ENCODE measurements around the gene PIK3C2A.
A peak's percentile ranks its signal among the peaks of the same experiment; 100 is the strongest.
"Not testable (repeated sequence)": the region's sequence is repeated elsewhere in the genome, so short reads cannot be mapped to it uniquely, and the experiment has no call there.

Gene PIK3C2A, protein sequence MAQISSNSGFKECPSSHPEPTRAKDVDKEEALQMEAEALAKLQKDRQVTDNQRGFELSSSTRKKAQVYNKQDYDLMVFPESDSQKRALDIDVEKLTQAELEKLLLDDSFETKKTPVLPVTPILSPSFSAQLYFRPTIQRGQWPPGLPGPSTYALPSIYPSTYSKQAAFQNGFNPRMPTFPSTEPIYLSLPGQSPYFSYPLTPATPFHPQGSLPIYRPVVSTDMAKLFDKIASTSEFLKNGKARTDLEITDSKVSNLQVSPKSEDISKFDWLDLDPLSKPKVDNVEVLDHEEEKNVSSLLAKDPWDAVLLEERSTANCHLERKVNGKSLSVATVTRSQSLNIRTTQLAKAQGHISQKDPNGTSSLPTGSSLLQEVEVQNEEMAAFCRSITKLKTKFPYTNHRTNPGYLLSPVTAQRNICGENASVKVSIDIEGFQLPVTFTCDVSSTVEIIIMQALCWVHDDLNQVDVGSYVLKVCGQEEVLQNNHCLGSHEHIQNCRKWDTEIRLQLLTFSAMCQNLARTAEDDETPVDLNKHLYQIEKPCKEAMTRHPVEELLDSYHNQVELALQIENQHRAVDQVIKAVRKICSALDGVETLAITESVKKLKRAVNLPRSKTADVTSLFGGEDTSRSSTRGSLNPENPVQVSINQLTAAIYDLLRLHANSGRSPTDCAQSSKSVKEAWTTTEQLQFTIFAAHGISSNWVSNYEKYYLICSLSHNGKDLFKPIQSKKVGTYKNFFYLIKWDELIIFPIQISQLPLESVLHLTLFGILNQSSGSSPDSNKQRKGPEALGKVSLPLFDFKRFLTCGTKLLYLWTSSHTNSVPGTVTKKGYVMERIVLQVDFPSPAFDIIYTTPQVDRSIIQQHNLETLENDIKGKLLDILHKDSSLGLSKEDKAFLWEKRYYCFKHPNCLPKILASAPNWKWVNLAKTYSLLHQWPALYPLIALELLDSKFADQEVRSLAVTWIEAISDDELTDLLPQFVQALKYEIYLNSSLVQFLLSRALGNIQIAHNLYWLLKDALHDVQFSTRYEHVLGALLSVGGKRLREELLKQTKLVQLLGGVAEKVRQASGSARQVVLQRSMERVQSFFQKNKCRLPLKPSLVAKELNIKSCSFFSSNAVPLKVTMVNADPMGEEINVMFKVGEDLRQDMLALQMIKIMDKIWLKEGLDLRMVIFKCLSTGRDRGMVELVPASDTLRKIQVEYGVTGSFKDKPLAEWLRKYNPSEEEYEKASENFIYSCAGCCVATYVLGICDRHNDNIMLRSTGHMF (N-terminal part only)

GRCh38 chr11:17207317-17208256 is at the start of gene PIK3C2A:
Gene PIK3C2A, minus strand, starts transcription at chr11:17207986. Its CDS starts 38,245 bp downstream, at chr11:17169741.
- Mint-ChIP-seq H3K9me3 (no peaks in the 10 kb centered on the region), H3K4me3 (peak within 1 kb of the TSS; percentile 91), H3K27me3 (no peaks in the 10 kb centered on the region), H3K36me3 (peaks cover 7% of the 10 kb centered on the region), H3K4me1 (peaks cover 54% of the 10 kb centered on the region), H3K27ac (peak within 1 kb of the TSS; percentile 95)
- ATAC-seq = peak; percentile 99

DNA sequence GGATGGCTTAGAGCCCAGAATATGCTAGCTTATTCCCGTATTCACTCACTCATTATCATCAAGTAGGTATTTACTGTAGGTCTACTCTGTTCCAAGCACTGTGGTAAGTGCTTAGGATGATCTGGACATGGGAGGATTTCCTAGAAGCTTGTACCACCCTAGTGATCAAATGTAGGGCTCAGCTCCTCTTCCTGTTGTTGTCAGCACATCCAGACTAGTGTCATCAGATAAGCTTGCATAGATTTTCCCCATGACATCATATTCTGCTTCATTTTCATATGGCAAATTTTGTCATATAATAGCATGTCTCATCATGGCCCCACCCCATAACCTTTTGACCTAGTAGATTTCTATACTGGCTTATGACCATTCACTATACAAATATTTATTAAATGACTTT is 49.4 kb upstream of the PIK3C2A start:
- Mint-ChIP-seq H3K4me1 (no peaks in the 10 kb centered on the region), H3K4me3 (no peak overlapping the region), H3K27me3 (peaks cover 8% of the 10 kb centered on the region), H3K9me3 (no peaks in the 10 kb centered on the region), H3K36me3 (no peaks in the 10 kb centered on the region), H3K27ac (no peak overlapping the region)
- no peak for ATAC-seq

GRCh38 chr11:17256512-17256911 is 48.7 kb upstream of the PIK3C2A start:
- Mint-ChIP-seq H3K36me3 (no peaks in the 10 kb centered on the region), H3K27ac (no peak overlapping the region), H3K4me3 (no peak overlapping the region), H3K4me1 (no peaks in the 10 kb centered on the region), H3K9me3 (no peaks in the 10 kb centered on the region), H3K27me3 (peaks cover 15% of the 10 kb centered on the region)
- ATAC-seq = no peak

GRCh38 chr11:17252704-17253103 is 44.9 kb upstream of the PIK3C2A start:
- no peak for ATAC-seq
- H3K4me3 Mint-ChIP-seq = no peak overlapping the region
- no peaks in the 10 kb centered on the region for H3K4me1 Mint-ChIP-seq
- peaks cover 2% of the 10 kb centered on the region for H3K9me3 Mint-ChIP-seq
- peaks cover 34% of the 10 kb centered on the region for H3K27me3 Mint-ChIP-seq
- no peak overlapping the region for H3K27ac Mint-ChIP-seq
- H3K36me3 Mint-ChIP-seq = no peaks in the 10 kb centered on the region

DNA sequence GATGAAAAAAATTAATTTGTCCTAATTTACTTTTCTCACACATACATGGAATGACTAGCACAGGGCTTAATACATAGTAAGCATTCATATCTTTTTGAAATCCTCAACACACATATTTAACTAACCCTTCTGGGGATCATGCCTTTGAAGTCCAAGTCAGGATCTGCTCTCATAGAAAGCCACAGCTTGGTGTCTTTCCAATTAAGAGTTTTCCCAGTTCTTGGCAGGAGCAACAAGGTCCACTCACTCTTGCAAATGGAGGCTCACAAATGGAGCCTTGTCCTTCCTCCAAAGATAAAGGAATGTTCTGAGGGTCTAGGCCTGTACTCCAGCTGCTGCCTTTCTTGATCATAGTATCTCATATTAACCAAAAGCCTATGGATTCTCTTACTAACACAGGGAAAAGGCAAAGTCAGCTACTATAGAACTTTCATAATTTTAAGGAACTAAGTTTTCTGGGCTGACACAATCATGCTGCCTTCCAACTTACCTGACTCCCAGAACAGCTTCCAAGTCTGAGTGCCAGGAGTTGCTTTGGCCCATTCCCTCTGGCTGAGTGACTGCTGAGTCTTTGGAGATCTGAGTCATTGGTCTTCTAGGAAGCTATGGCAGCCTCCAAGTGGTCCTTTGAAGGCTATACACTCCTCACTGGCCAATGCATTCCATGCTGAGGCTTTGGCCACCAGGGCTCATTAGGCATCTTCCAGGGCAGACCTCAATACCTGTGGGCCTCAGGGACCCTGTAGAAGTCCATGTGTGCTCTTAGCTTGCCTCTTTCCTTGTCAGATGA is 43.0 kb upstream of the PIK3C2A start:
- Mint-ChIP-seq H3K9me3 (peaks cover 2% of the 10 kb centered on the region), H3K4me1 (no peaks in the 10 kb centered on the region), H3K27me3 (peaks cover 44% of the 10 kb centered on the region), H3K4me3 (no peak overlapping the region), H3K27ac (no peak overlapping the region), H3K36me3 (no peaks in the 10 kb centered on the region)
- ATAC-seq = no peak

GRCh38 chr11:17244046-17244445 is 36.3 kb upstream of the PIK3C2A start:
- Mint-ChIP-seq H3K9me3 (no peaks in the 10 kb centered on the region), H3K27ac (no peak overlapping the region), H3K4me1 (peaks cover 6% of the 10 kb centered on the region), H3K36me3 (no peaks in the 10 kb centered on the region), H3K27me3 (peaks cover 47% of the 10 kb centered on the region), H3K4me3 (no peak overlapping the region)
- ATAC-seq = peak; percentile 87

DNA sequence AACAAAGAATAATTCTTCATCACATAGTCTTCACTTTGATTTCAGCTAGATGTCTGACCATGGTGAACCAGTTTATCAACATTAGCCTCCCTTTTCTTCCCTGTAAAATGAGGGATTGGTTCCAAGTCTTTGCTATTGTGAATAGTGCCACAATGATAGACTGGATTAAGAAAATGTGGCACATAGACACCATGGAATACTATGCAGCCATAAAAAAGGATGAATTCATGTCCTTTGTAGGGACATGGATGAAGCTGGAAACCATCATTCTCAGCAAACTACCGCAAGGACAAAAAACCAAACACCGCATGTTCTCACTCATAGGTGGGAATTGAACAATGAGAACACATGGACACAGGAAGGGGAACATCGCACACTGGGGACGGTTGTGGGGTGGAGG is 35.2 kb upstream of the PIK3C2A start:
- not testable (repeated sequence) for H3K27ac Mint-ChIP-seq, H3K4me3 Mint-ChIP-seq, H3K9me3 Mint-ChIP-seq, ATAC-seq, H3K4me1 Mint-ChIP-seq, H3K36me3 Mint-ChIP-seq
- H3K27me3 Mint-ChIP-seq = peaks cover 54% of the 10 kb centered on the region

- Mint-ChIP-seq H3K9me3 (no peaks in the 10 kb centered on the region), H3K4me1 (peaks cover 6% of the 10 kb centered on the region), H3K27me3 (peaks cover 44% of the 10 kb centered on the region), H3K27ac (no peak overlapping the region), H3K4me3 (no peak overlapping the region), H3K36me3 (no peaks in the 10 kb centered on the region)
- ATAC-seq = no peak
These were observed 33.0 kb upstream of the PIK3C2A start for GRCh38 chr11:17240780-17241179.

GRCh38 chr11:17239927-17240326 is 32.1 kb upstream of the PIK3C2A start:
- not testable (repeated sequence) for H3K4me1 Mint-ChIP-seq, H3K27ac Mint-ChIP-seq, H3K36me3 Mint-ChIP-seq, H3K9me3 Mint-ChIP-seq, H3K4me3 Mint-ChIP-seq, ATAC-seq
- H3K27me3 Mint-ChIP-seq = peaks cover 44% of the 10 kb centered on the region

GRCh38 chr11:17238377-17238776 is 30.6 kb upstream of the PIK3C2A start:
- Mint-ChIP-seq H3K9me3 (no peaks in the 10 kb centered on the region), H3K27ac (no peak overlapping the region), H3K4me1 (no peaks in the 10 kb centered on the region), H3K36me3 (no peaks in the 10 kb centered on the region), H3K4me3 (no peak overlapping the region), H3K27me3 (peaks cover 36% of the 10 kb centered on the region)
- no peak for ATAC-seq

- Mint-ChIP-seq H3K36me3 (no peaks in the 10 kb centered on the region), H3K4me1 (peaks cover 17% of the 10 kb centered on the region), H3K9me3 (no peaks in the 10 kb centered on the region), H3K27me3 (peaks cover 1% of the 10 kb centered on the region), H3K27ac (no peak overlapping the region), H3K4me3 (no peak overlapping the region)
- ATAC-seq = no peak
These were observed 25.3 kb upstream of the PIK3C2A start for GRCh38 chr11:17233101-17233500.

GRCh38 chr11:17230867-17231851 is 23.4 kb upstream of the PIK3C2A start:
- H3K36me3 Mint-ChIP-seq = no peaks in the 10 kb centered on the region
- no peak overlapping the region for H3K27ac Mint-ChIP-seq
- H3K9me3 Mint-ChIP-seq = no peaks in the 10 kb centered on the region
- H3K4me1 Mint-ChIP-seq = peaks cover 17% of the 10 kb centered on the region
- no peaks in the 10 kb centered on the region for H3K27me3 Mint-ChIP-seq
- ATAC-seq = peak; percentile 94
- no peak overlapping the region for H3K4me3 Mint-ChIP-seq

Measured in stimulated activated memory B cell treated with anti-CD40 and anti-IgM and Interleukin-4, amounts not matched to agents 10 μg/mL and 1 μg/mL and 100 μg/mL, for 72 hours (primary cell).